ENCODE data around the gene ERVFRD-1. TPM values are rescaled to one million over a fixed set of nuclear protein-coding genes. Genes with fewer than 3 reads are reported as not detected.

Gene ERVFRD-1
- total and polyA plus RNA-seq, 2 donors (not counting 3 experiments of a cell fraction or from before 2014, with no cell fraction given) = not detected

DNA sequence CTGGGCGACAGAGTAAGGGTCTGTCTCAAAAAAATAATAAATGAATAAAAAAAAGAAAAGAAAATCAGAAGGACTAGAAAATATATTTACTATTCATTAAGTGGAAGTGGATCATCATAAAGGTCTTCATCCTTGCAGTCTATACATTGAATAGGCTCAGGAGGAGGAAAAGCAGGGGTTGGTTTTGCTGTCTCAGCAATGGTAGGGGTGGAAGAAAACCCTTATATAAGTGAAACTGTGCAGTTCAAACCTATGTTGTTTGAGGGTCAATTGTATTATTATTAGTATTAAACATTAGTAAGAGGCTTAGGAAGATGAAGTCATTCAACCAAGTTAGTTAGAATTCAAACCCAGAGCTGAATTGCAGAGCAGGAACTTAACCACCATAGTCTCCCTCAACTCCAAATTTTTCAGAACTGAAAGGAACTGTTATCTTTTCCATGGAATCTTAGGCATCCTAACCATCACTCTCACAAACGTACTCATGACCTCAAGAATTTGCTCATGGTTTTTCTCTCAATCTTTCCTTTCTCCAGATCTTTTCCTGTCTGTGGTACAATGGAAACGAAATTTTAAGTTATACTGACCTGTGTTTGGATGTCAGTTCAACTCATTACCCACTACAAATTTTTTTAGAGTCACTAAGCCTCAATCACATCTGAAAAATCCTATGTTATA lies 25.6 kb downstream of the ERVFRD-1 start:
- Histone ChIP-seq H3K9ac (replicated peaks; ENCODE audit: extremely low read depth, insufficient read depth, low read length) (no peak overlapping the region), H3K4me1 (ENCODE audit: control insufficient read depth, extremely low read depth, insufficient read depth, low read length) (no peaks in the 10 kb centered on the region), H3K79me2 (ENCODE audit: control insufficient read depth, insufficient read depth, low read length) (no peaks in the 10 kb centered on the region), H3K27ac (ENCODE audit: insufficient read depth, low read depth, low read length) (no peak overlapping the region), H3K36me3 (ENCODE audit: control insufficient read depth in 2 of 2, extremely low read depth in 1 of 2, insufficient read depth in 2 of 2, low read length in 2 of 2) (no peaks in the 10 kb centered on the region), H3K9me3 (replicated peaks; ENCODE audit: control insufficient read depth, insufficient read depth, low read length) (no peaks in the 10 kb centered on the region), H4K20me1 (replicated peaks; ENCODE audit: control insufficient read depth, extremely low read depth, insufficient read depth, low read length) (no peaks in the 10 kb centered on the region), H3K27me3 (ENCODE audit: control insufficient read depth in 2 of 2, insufficient read depth in 2 of 2, low read length in 2 of 2) (no peaks in the 10 kb centered on the region), H3K4me3 (replicated peaks in 1 of 3; ENCODE audit: insufficient read depth in 1 of 3, low read depth in 1 of 3, low read length in 3 of 3) (no peak overlapping the region), H3K9me1 (replicated peaks; ENCODE audit: control insufficient read depth, extremely low read depth, insufficient read depth, low read length) (no peaks in the 10 kb centered on the region), H3K4me2 (ENCODE audit: insufficient read depth, low read length) (no peak overlapping the region), H2AFZ (ENCODE audit: low read depth, low read length) (no peak overlapping the region)
- intact Hi-C loops (cut with micrococcal nuclease) (no loop called here), dilution Hi-C loops (cut with MboI; ENCODE audit: extremely low pct_ligation_motif_present, low sequenced_read_pairs) (no loop called here)
- CTCF ChIA-PET = no interaction called here
- BruUV-seq (replicated peaks) = no TSS peak
- DNase-seq (ENCODE audit: low read depth, low spot score) (no peak), FAIRE-seq (no peak)
- POLR2A ChIA-PET = no interaction called here
- TF ChIP-seq POLR2A (IDR thresholded peaks at IDR 0.05; ENCODE audit: low read depth, low read length) = no peak
- TF ChIP-seq JUN (IDR thresholded peaks at IDR 0.05; ENCODE audit: borderline replicate concordance, insufficient read depth, insufficient read length, low read depth) = no peak
- no peak for TF ChIP-seq FOS (IDR thresholded peaks at IDR 0.05; ENCODE audit: borderline replicate concordance, insufficient read depth, low read length)
- TF ChIP-seq POLR2AphosphoS5 (IDR thresholded peaks at IDR 0.05; ENCODE audit: insufficient read depth, low read depth, low read length) = no peak
- no peak for TF ChIP-seq GATA2 (IDR thresholded peaks at IDR 0.05; ENCODE audit: insufficient read depth, insufficient read length, low read depth, low read length)
- no peak for TF ChIP-seq EZH2 (IDR thresholded peaks at IDR 0.05; ENCODE audit: borderline replicate concordance, low read depth, low read length, severe bottlenecking)
- TF ChIP-seq, protein P1, sequence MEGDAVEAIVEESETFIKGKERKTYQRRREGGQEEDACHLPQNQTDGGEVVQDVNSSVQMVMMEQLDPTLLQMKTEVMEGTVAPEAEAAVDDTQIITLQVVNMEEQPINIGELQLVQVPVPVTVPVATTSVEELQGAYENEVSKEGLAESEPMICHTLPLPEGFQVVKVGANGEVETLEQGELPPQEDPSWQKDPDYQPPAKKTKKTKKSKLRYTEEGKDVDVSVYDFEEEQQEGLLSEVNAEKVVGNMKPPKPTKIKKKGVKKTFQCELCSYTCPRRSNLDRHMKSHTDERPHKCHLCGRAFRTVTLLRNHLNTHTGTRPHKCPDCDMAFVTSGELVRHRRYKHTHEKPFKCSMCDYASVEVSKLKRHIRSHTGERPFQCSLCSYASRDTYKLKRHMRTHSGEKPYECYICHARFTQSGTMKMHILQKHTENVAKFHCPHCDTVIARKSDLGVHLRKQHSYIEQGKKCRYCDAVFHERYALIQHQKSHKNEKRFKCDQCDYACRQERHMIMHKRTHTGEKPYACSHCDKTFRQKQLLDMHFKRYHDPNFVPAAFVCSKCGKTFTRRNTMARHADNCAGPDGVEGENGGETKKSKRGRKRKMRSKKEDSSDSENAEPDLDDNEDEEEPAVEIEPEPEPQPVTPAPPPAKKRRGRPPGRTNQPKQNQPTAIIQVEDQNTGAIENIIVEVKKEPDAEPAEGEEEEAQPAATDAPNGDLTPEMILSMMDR (IDR thresholded peaks at IDR 0.05; ENCODE audit: extremely low read depth in 1 of 2, insufficient read depth in 1 of 2, low read depth in 1 of 2, low read length in 2 of 2) = no peak
- TF ChIP-seq, protein P2, sequence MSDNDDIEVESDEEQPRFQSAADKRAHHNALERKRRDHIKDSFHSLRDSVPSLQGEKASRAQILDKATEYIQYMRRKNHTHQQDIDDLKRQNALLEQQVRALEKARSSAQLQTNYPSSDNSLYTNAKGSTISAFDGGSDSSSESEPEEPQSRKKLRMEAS (IDR thresholded peaks at IDR 0.05; ENCODE audit: insufficient read depth, insufficient read length) = no peak
- TF ChIP-seq MYC (IDR thresholded peaks at IDR 0.05; ENCODE audit: low read depth, low read length) = no peak
